ENCODE measurements around the gene TDP2.
"Not testable (repeated sequence)": the region's sequence is repeated elsewhere in the genome, so short reads cannot be mapped to it uniquely, and the experiment has no call there.

TDP2 gene

GRCh38 chr6:24666641-24667377 is at the start of gene TDP2, which contains the start of gene ACOT13:
Gene TDP2, minus strand, starts transcription at chr6:24666899. Its CDS starts 37 bp downstream, at chr6:24666862.
Gene ACOT13, plus strand, starts transcription at chr6:24667077. Its CDS starts 187 bp downstream, at chr6:24667264.
- peak; percentile 96 for DNase-seq

GRCh38 chr6:24710519-24711303 is 44.0 kb upstream of the TDP2 start:
- DNase-seq: no peak

GRCh38 chr6:24709014-24709711 is 42.5 kb upstream of the TDP2 start:
- DNase-seq: no peak

GRCh38 chr6:24708612-24709011 is 41.9 kb upstream of the TDP2 start:
- DNase-seq: no peak

- DNase-seq: no peak
Measured at GRCh38 chr6:24704468-24704867, 37.8 kb upstream of the TDP2 start.

- no peak for DNase-seq
Measured at GRCh38 chr6:24702720-24703282, 36.1 kb upstream of the TDP2 start.

GRCh38 chr6:24699521-24700359 is 33.0 kb upstream of the TDP2 start:
- no peak for DNase-seq

GRCh38 chr6:24696097-24696496 is 29.4 kb upstream of the TDP2 start:
- no peak for DNase-seq

- DNase-seq: not testable (repeated sequence)
Measured at GRCh38 chr6:24695635-24696034, 28.9 kb upstream of the TDP2 start.

- no peak for DNase-seq
Measured at GRCh38 chr6:24694198-24694597, 27.5 kb upstream of the TDP2 start.

GRCh38 chr6:24692848-24693592 is 26.3 kb upstream of the TDP2 start:
- no peak for DNase-seq

- DNase-seq: no peak
Measured at GRCh38 chr6:24692415-24692814, 25.7 kb upstream of the TDP2 start.

- DNase-seq: no peak
Measured at GRCh38 chr6:24692003-24692402, 25.3 kb upstream of the TDP2 start.

- DNase-seq: no peak
Measured at GRCh38 chr6:24691550-24691949, 24.9 kb upstream of the TDP2 start.

- DNase-seq: no peak
Measured at GRCh38 chr6:24690593-24690992, 23.9 kb upstream of the TDP2 start.

GRCh38 chr6:24689964-24690363 is 23.3 kb upstream of the TDP2 start:
- DNase-seq: no peak

GRCh38 chr6:24686946-24687345 is 20.2 kb upstream of the TDP2 start:
- no peak for DNase-seq

GRCh38 chr6:24686408-24686807 is 19.7 kb upstream of the TDP2 start:
- no peak for DNase-seq

GRCh38 chr6:24683297-24684296 is 16.9 kb upstream of the TDP2 start:
- no peak for DNase-seq

GRCh38 chr6:24680582-24680981 is 13.9 kb upstream of the TDP2 start:
- DNase-seq: no peak

Measured in activated CD4-positive, alpha-beta T cell treated with anti-CD3 and anti-CD28 coated beads for 1 hour (primary cell).